ENCODE data around the gene CBLB.

DNA sequence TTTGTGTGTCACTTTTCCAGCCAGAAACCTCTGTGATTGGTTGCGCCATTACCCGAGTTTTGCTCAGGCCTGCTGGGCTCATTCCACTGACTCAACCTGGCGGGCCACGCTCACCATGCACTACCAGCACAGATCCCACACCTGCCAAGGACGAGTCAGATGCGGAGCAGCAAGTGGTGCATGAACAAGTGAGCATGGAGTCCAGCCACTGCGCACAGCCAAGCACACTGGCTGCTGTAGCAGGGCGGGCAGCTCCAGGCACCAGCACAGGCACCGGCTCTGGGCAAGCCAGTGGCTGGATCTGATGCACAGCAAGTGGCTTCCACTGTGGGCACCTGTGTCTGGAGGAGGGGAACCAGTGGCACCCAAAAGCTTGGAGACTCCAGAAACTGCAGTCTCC lies 110.4 kb downstream of the CBLB start:
- TF ChIP-seq RAD21 (IDR thresholded peaks at IDR 0.05), result no peak
- TF ChIP-seq, protein P1, sequence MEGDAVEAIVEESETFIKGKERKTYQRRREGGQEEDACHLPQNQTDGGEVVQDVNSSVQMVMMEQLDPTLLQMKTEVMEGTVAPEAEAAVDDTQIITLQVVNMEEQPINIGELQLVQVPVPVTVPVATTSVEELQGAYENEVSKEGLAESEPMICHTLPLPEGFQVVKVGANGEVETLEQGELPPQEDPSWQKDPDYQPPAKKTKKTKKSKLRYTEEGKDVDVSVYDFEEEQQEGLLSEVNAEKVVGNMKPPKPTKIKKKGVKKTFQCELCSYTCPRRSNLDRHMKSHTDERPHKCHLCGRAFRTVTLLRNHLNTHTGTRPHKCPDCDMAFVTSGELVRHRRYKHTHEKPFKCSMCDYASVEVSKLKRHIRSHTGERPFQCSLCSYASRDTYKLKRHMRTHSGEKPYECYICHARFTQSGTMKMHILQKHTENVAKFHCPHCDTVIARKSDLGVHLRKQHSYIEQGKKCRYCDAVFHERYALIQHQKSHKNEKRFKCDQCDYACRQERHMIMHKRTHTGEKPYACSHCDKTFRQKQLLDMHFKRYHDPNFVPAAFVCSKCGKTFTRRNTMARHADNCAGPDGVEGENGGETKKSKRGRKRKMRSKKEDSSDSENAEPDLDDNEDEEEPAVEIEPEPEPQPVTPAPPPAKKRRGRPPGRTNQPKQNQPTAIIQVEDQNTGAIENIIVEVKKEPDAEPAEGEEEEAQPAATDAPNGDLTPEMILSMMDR (IDR thresholded peaks at IDR 0.05; ENCODE audit: low read depth, low read length, missing input control), result no peak
- TF ChIP-seq, protein P2, sequence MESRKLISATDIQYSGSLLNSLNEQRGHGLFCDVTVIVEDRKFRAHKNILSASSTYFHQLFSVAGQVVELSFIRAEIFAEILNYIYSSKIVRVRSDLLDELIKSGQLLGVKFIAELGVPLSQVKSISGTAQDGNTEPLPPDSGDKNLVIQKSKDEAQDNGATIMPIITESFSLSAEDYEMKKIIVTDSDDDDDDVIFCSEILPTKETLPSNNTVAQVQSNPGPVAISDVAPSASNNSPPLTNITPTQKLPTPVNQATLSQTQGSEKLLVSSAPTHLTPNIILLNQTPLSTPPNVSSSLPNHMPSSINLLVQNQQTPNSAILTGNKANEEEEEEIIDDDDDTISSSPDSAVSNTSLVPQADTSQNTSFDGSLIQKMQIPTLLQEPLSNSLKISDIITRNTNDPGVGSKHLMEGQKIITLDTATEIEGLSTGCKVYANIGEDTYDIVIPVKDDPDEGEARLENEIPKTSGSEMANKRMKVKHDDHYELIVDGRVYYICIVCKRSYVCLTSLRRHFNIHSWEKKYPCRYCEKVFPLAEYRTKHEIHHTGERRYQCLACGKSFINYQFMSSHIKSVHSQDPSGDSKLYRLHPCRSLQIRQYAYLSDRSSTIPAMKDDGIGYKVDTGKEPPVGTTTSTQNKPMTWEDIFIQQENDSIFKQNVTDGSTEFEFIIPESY (IDR thresholded peaks at IDR 0.05), result no peak
- TF ChIP-seq, protein P3, sequence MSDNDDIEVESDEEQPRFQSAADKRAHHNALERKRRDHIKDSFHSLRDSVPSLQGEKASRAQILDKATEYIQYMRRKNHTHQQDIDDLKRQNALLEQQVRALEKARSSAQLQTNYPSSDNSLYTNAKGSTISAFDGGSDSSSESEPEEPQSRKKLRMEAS (IDR thresholded peaks at IDR 0.05), result no peak
